ENCODE results near the gene KLHL5.

DNA sequence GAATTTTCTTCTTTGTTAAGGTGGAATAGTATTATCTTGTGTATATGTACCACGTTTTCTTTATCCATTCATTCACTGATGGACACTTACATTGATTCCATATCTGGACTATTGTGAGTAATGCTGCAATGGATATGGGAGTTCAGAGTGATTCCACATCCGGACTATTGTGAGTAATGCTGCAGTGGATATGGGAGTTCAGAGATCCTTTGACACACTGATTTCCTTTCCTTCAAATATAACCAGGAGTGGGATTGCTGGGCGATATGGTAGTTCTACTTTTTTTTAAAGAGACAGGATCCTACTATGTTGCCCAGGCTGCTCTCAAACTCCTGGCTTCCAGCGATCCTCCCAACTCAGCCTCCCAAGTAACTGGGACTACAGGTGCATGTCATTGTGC is 41.9 kb upstream of the KLHL5 start:
- TF ChIP-seq CTCF (conservative IDR thresholded peaks at IDR 0.05; ENCODE audit: low read depth, low read length) (no peak), EZH2phosphoT487 (IDR thresholded peaks at IDR 0.05; ENCODE audit: borderline replicate concordance, low read length) (no peak), EZH2 (IDR thresholded peaks at IDR 0.05; ENCODE audit: low read length, unreplicated experiment) (no peak)

Measured in PC-3 (cell line).